NCI-H1694 (cell line): ENCODE data around the gene LRRC1.
"Not testable (repeated sequence)": the region's sequence is repeated elsewhere in the genome, so short reads cannot be mapped to it uniquely, and the experiment has no call there.

ENCODE experiments used
- DNase-seq: peaks from one replicate; lab custom pipeline; 2025; lab: John Stamatoyannopoulos, UW

LRRC1 gene

DNA sequence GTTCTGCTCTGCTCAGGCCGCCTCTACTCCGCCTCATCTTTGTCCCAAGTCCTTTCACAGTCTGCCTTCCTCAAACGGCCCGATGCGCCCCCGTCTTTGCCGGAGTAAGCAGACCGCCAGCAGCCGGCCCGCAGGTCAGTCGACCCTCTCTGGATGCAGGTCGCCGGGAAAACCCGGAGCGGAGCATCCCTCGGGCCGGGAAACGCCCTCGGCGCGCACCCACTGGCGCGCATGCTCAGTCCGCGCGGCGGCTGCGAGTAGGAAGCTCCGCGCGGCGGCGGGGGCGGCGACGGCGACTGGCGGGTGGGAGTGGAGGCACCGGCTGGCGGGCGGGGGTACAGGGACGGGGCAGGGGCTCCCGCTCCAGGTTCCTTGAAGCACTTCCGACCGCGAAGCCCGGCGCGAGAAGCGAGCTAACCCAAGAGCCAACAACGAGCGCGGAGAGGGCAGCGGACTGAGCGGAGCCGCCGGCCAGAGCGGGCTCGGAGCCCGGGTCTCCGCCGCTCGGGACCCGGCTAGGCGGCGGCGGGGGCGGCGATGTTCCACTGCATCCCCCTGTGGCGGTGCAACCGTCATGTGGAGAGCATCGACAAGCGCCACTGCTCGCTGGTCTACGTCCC lies at the start of gene LRRC1:
Gene LRRC1 (plus strand): TSS at position 286 of the 620 bp plus-strand sequence. CDS start 252 bp downstream, at position 538.
- peak; percentile 63 for DNase-seq

DNA sequence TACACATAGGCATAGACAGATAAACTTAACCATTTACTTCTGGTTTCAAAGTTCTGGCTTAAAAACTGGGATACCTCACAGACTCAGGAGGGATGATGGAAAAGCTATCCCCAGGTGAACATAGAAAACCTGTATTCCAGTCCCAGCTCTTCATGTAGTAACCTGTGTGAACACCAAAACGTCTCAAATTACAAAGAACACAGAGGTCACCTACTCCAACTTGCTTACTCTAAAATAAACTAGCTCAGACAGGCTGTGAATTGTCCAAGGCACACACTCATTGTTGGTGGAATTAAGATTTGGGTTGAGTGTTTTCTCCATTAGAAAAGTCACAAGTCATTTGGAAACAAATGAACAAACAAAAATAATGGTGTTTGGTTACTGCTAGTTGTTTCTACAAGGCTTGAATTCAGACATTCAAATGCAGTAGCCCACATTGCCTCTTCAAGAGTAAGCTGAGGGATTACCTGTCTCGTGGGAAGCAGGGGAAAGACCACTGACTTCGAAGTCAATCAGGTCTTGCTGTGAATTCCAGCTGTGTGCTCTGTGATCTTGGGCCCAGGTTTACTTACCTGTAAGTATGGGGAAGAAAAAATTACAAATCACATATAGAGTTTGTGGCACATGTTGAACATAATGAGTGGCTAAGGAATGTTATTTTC lies 48.2 kb upstream of the LRRC1 start:
- DNase-seq: no peak

DNA sequence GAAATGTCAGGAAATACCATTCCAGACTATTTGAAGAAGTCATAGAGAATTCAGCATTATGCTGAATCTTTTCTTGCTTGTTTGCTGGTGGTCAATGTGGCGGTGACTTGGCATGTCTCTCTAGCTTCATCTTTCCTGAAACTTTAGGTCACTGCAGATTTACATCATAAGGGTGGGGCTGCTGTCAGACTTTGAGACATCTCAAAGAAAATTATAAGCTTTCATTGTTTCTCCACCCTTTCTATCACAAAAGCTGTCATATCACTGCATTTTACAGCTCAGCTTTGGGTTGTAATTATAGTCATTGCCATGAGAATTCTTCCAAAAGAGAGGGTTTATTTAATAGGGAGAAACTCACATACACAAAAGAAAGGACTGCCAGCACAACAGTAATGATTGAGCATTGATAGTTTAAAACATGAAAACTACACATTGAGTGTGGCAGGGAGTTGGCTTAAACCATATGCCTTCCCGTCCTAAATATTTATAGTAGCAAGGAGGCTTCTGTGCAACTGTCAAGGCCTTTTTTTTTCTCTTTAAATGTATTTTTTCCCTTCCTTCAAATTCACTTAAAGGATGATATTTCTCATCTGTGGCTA lies 44.7 kb upstream of the LRRC1 start:
- no peak for DNase-seq

DNA sequence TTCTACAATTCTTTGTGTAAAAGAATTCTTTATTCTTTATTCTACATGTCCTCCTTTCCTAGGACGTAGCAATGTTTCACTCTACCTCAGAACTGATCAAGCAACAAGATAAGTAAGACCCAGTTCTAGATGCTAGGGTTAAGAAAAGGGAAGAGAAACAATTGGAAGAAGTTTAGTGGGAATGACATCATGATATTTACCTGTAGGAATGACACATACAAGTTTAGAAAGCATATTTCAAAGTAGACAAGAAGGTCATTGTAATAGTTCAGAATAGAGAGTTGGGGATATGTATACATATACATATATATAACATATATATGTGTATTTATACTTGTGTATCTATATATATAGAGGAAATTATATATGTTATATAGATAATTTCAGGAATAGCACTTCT lies 43.4 kb upstream of the LRRC1 start:
- DNase-seq: no peak

DNA sequence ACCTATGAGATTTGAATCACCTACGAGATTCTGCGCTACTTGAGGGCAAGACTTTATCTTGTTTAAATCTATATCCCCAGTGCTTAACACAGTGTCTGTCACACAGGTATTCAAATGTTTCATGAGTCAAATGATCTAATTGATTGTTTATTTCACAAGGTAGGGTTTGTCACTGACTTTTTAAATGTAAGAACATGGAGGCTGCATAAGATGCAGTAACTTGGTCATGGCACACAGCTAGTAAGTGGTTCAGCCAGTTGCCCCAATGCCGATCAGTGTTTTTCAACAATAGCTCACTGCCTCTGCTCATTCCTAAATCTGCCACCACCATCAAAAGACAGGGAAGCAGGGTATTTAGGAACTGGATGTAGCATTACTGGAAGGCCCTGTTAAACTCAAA lies 42.4 kb upstream of the LRRC1 start:
- DNase-seq: no peak

DNA sequence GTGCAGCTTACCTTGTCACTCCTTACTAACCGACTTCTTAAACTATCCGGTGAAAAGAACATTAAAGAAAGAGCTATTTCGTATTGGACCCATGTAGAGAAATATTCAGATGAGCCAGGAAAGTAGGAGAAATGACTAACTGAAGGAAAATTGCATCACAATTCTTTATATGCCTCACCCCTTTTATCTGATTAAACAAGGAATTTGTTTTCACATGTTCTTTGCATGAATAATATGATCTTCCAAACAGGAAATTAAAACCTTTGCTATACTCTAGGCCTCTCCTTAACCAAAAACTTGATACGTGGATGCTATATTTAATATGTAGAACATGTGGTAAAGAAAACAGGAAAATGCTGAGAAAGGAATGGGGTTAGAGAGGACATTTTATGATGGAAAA lies 41.9 kb upstream of the LRRC1 start:
- no peak for DNase-seq

DNA sequence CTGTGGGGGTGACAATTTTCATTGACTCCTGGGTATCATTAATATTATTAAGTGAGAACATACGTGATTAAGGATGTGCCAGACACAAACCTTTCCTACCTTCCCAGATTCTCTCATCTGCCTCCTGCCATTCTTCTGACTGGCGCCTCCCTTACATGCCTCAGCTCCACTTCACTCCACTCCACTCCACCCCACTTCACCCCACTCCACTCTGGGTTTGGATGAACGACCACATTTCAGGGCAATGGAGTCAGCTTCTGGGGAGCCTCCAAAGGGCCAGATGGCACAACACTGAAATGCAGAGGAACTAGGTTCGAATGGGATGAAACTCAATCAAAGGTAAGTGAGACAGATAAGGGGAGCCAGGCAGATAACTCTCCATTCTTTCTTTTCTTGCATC lies 40.5 kb upstream of the LRRC1 start:
- DNase-seq: no peak

DNA sequence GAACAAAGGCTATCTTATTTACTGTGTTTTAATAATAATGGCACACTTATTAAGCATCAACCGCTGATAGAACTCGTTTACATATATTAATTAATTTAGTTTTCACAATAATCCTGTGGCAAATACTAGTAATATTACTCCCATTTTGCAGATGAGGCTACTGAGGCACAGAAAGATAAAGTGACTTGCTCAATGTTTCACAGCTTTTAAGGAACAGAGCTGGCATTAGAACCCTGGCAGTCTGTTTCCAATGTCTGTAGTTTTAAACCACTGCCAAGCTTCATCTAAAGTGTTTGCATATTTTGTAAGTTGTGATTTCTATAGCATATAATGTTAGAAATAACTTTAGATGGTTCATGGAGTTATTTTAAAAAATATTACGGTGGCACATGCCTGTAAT lies 38.4 kb upstream of the LRRC1 start:
- DNase-seq: no peak

DNA sequence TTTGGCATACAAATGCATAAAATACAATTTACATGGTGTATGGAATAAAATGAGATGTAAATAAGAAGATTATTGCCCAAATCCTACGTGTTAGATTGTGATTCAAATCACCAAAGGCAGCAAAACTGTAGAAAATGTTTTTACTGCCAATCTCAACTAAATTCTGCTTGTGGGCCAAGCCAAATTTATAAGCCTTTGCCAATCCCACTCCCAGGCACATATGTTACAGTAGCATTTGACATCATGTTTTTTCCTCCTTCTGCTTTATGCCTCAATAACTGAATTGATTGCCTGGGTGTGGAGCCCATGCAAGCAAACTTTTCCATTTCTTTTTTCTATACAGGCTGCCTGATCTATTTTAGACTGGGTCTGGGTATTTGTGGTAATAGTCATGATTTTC lies 36.3 kb upstream of the LRRC1 start:
- DNase-seq: peak; percentile 57

DNA sequence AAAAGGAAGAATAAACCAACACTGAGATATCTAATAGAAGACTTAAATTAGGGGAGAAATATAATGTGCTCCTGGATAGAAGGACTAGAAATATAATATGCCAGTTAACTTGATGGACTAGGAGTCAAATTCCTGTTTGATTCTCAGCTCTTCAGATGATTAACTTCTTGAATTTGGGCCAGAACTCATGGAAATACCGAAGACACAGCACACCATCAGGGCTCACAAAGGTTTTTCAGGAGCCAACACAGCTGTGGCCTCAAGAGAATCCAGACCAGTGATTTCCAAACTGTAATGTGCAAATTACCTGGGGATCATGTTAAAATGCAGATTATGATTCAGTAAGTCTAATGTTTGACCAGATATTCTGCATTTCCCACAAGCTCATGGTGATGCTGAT lies 33.8 kb upstream of the LRRC1 start:
- DNase-seq: no peak

DNA sequence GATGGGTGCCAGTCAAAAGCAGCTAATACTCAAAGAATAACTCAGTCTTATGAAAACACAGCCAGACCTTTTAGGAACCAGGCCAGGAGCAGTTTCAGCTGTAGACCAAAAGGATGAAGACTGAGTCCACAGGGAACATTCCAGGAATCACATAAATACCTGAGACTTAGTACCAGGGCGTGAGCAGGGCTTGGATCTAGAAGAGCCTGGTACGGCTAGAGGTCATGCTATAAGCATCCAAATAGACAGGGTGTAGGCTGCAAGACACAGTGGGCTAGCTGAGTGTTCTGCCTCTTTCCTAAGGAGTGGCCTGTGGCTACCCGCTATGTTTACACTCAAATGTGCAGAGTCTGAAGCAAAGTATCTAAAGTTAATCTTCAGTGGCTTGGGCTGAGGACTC lies 29.5 kb upstream of the LRRC1 start:
- DNase-seq: no peak

DNA sequence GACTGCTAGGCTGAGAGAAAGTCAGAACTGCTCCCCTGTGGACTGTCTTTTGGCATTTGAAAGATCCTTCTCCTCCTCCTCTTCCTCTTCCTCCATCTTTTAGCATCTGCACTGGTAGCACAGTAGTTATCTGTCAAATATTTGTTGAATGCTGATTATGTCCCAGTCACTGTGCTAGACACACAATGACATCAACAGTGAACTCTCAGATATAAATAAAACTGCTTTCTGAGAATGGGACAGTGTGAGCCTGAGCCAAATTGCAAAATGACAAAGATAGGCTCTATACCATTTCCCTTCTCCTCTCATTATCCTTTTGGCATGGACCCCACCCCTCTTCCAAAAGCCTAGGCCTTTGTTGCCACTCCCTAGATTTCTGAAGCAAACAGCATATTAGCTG lies 27.9 kb upstream of the LRRC1 start:
- no peak for DNase-seq

DNA sequence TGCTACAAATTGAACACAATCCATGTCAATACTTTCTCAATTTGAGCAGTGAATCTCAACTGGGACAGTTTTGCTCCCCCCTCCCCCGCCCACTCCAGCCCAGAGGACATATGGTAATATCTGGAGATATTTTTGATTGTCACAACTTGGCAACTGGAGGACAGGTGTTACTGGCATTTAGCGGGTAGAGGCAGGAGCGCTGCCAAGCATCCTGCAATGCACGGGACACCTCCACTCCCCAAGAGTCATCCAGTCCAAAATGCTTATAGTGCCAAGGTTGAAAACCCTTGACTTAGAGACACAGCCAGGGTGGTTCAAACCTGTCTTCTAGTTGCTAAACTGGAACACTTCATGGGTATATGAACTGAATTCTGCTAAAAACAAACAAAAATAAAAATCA lies 26.9 kb upstream of the LRRC1 start:
- DNase-seq: no peak

DNA sequence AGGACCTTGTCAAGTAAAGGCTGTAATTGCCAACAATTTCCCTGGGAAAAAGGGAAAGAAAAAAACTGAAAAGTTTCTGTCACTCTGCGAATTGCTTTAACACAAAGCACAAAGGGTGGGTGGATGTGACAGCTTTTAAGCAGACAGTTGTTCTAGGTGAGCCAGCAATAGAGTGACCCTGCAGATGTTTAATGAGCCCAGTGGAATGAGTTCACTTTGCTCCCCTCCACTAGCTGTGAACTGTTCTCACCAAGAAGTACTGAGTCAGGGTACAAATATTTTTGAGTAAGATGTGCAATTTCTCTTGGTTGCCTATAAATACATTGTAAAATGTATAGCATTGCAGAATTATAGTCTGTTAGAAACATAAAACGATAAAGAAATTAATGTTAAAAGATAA lies 26.2 kb upstream of the LRRC1 start:
- no peak for DNase-seq

DNA sequence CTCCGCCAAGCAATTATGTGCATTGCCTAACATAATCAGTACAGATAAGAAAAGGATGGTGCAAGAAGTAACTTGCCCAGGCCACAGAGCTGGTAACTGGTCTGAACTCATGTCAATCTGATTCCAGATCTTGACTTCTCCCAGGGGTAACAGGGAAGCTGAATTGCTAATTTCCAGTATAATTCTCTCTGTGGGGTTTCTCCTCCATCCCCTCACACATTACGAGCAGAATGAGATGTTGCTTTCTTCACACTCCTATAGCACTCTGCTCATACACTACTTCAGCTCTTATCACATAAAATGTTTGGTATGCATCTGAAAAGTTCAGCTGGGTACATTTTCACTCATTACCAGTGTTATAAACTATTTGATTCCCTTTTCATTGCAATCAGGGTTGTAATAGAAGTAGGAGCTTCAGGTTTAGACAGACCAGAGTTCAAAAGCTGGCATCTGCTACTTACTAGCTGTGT lies 24.0 kb upstream of the LRRC1 start:
- DNase-seq: no peak

DNA sequence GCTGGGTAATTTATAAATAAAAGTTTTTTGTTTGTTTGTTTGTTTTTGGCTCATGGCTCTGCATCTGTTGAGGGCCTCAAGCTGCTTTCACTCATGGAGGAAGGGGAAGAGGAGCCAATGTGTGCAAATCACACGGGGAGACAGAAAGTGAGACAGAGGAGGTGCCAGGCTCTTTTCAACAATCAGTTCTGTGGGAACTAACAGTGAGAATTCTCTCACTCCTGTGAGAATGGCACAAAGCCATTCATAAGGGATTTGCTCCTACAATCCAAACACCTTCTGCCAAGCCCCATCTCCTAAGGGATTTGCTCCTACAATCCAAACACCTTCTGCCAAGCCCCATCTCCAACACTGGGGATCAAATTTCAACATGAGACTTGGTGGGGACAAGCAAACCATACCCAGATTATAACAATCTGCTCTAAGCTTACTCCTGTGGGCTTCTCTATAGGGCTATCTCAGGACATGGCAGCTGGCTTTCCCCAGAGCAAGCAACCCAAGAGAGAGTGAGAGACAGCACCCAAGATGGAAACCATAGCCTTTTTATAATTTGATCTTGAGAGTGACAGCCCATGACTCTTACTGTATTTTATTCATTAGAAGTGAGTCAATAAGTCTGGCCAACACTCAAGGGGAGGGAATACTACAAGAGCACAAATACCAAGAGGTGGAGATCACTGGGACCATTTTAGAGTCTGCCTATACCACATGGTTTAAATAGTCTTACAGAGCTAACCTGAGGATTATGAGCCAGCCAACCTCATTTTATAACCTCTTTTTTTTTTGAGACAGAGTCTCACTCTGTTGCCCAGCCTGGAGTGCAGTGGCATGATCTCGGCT lies 22.8 kb upstream of the LRRC1 start:
- peak; percentile 78 for DNase-seq

DNA sequence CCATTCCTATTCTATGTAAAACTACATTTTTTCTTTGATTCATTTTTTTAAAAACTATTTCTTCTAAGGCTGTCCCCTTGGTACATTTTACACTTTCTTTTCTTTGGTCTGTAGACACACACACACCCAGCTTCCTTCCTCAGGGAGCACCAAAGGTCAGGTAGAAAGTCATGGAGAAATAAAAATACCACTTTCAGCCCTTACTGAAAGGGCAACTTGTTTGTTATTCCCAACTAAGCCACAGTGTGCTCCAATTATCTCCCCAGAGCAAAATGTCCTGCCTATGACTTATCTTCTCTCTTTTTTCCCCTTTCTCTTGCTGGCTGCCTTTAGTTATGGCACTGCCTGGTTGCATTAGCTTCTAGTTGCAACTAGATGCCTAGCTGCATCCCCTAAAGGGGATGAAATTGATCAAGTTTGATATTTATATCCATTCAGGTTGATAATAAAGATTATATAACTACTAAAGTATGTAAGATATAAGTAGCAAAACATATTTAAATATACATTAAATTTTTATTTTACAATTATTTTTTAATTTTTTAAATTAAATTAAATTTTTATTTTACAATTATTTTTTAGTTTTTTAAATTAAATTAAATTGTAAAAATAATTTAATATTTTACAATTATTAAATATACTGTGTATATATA lies 21.6 kb upstream of the LRRC1 start:
- DNase-seq: no peak

DNA sequence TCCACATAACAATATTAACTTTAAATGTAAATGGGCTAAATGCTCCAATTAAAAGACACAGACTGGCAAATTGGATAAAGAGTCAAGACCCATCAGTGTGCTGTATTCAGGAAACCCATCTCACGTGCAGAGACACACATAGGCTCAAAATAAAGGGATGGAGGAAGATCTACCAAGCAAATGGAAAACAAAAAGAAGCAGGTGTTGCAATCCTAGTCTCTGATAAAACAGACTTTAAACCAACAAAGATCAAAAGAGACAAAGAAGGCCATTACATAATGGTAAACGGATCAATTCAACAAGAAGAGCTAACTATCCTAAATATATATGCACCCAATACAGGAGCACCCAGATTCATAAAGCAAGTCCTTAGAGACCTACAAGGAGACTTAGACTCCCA lies 18.7 kb upstream of the LRRC1 start:
- DNase-seq: not testable (repeated sequence)

DNA sequence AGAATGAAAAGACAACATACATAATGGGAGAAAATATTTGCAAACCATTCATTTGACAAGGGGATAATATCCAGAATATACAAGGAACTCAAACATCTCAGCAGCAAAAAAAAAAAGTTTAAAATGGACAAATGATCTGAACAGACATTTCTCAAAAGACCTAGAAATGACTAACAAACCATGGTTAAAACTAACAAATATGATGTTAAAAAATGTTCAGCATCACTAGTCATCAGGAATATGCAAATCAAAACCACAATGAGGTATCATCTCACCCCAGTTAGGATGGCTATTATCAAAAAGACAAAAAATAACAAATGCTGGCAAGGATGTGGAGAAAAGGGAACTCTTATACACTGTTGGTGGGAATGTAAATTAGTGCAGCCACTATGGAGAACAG lies 9.8 kb upstream of the LRRC1 start:
- not testable (repeated sequence) for DNase-seq

DNA sequence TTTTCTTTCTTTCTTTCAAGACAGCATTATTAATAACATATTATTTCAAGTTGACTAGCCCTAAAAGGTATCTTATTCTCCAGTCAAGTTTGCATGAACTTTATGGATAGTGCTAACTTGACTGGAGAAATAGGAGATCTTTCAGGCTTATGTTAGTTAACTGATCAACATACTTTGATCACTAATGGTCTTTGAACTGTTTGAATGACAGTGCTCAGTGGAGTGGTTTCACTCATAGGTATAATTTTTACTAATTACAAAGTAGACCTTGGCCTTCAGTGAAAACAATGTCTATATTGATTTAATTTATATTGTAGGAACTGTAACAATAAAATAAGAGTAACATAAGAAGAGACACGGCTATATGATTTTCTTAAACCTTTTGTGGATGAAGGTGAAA lies 8.0 kb upstream of the LRRC1 start:
- DNase-seq: no peak

DNA sequence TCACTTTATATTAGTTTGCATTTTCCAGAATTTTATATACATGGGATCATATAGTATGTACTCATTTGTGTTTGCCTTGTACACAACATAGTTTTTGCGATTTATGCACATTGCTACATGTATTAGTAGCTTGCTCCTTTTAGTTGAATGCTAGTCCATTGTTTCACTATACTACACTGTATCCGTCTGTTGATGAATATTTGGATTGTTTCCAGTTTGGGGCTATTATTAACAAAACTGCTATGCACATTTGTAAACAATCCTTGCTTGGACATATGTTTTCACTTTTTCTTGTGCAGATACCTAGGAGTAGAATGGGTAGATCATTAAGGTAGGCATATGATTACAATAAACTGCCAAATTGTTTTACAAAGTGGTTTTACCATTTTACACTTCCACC lies 3.9 kb upstream of the LRRC1 start:
- no peak for DNase-seq

DNA sequence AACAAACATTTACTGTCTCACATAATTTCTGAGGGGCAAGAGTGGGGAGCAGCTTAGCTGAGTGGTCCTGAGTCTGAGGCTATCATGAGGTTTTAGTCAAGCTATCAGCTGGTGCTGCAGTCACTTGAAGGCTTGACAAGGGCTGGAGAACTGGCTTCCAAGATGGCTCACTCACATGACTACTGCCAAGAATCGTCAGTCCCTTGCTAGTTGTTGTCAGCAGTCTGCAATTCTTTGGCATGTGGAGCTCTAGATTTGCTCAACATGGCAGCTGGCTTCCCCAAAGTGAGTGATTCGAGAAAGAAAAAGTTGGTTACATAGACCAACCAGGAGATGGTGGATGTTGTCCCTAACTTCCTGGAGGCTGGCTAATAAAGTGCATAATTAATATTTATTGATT lies 2.8 kb upstream of the LRRC1 start:
- no peak for DNase-seq
